Activated naive CD4-positive, alpha-beta T cell treated with anti-CD3 and anti-CD28 coated beads, Interleukin-2, amount 10 ng/mL, durations not matched to agents 7 days and 5 days (primary cell): ENCODE results near the gene CPLX1.
A peak's percentile ranks its signal among the peaks of the same experiment; 100 is the strongest.
"Not testable (repeated sequence)": the region's sequence is repeated elsewhere in the genome, so short reads cannot be mapped to it uniquely, and the experiment has no call there.

ENCODE experiments used
- CTCF ChIA-PET: fragments of 350-600 bp; sonication (Branson Sonifier 250); formaldehyde crosslinking; loops from one replicate; lab custom pipeline; 2021; ENCODE audit warnings: antibody characterized with exemption; lab: Charles Lee
- DNase-seq: peaks from one replicate; pipeline ENCODE4 v3.0.0-alpha.2; 2020
- H3K27ac Mint-ChIP-seq: one replicate; pipeline ENCODE4 v1.8.0; 2021; ENCODE audit warnings: mild to moderate bottlenecking, moderate library complexity, mixed read lengths
- H3K27me3 Mint-ChIP-seq: one replicate; pipeline ENCODE4 v1.8.0; 2021; ENCODE audit warnings: mild to moderate bottlenecking, mixed read lengths
- H3K36me3 Mint-ChIP-seq: one replicate; pipeline ENCODE4 v1.8.0; 2021; ENCODE audit warnings: mixed read lengths
- H3K4me1 Mint-ChIP-seq: one replicate; pipeline ENCODE4 v1.8.0; 2021; ENCODE audit warnings: mixed read lengths
- H3K4me3 Mint-ChIP-seq: one replicate; pipeline ENCODE4 v1.8.0; 2021; ENCODE audit warnings: mild to moderate bottlenecking, moderate library complexity, mixed read lengths
- H3K9me3 Mint-ChIP-seq: one replicate; pipeline ENCODE4 v1.8.0; 2021; ENCODE audit warnings: mixed read lengths

CPLX1 gene

GRCh38 chr4:768995-769394 lies 56.9 kb downstream of the CPLX1 start:
- DNase-seq: no peak
- H3K27ac Mint-ChIP-seq: no peak overlapping the region
- H3K36me3 Mint-ChIP-seq: peaks cover 46% of the 10 kb centered on the region
- H3K27me3 Mint-ChIP-seq: no peaks in the 10 kb centered on the region
- no peaks in the 10 kb centered on the region for H3K9me3 Mint-ChIP-seq
- H3K4me3 Mint-ChIP-seq: no peak overlapping the region
- H3K4me1 Mint-ChIP-seq: peaks cover 1% of the 10 kb centered on the region
- CTCF ChIA-PET: no interaction called here

- Mint-ChIP-seq H3K36me3 (peaks cover 52% of the 10 kb centered on the region), H3K27ac (no peak overlapping the region), H3K27me3 (no peaks in the 10 kb centered on the region), H3K4me3 (no peak overlapping the region), H3K4me1 (no peaks in the 10 kb centered on the region), H3K9me3 (no peaks in the 10 kb centered on the region)
- CTCF ChIA-PET: interaction anchor here (1.0 kb wide), 1 partner anchor 26 kb away, joined by 4 read pairs; no protein-coding TSS in a partner anchor
- DNase-seq: no peak
Measured at GRCh38 chr4:768076-768475, 57.9 kb downstream of the CPLX1 start.

GRCh38 chr4:766559-767283 lies 59.2 kb downstream of the CPLX1 start:
- Mint-ChIP-seq H3K4me1 (no peaks in the 10 kb centered on the region), H3K4me3 (no peak overlapping the region), H3K27ac (no peak overlapping the region), H3K36me3 (peaks cover 62% of the 10 kb centered on the region), H3K9me3 (no peaks in the 10 kb centered on the region), H3K27me3 (no peaks in the 10 kb centered on the region)
- DNase-seq: no peak
- CTCF ChIA-PET: interaction anchor here (1.0 to 1.6 kb wide), 2 partner anchors 12 to 24 kb away, joined by 4 read pairs; no protein-coding TSS in a partner anchor

- Mint-ChIP-seq H3K27ac (no peak overlapping the region), H3K36me3 (peaks cover 66% of the 10 kb centered on the region), H3K4me1 (no peaks in the 10 kb centered on the region), H3K27me3 (no peaks in the 10 kb centered on the region), H3K9me3 (no peaks in the 10 kb centered on the region), H3K4me3 (no peak overlapping the region)
- CTCF ChIA-PET: interaction anchor here (1.6 kb wide), 1 partner anchor 13 kb away, joined by 4 read pairs; no protein-coding TSS in a partner anchor
- no peak for DNase-seq
Measured at GRCh38 chr4:766152-766515, 59.8 kb downstream of the CPLX1 start.

- Mint-ChIP-seq H3K27me3 (no peaks in the 10 kb centered on the region), H3K36me3 (peaks cover 69% of the 10 kb centered on the region), H3K9me3 (peaks cover 5% of the 10 kb centered on the region), H3K4me1 (peaks cover 3% of the 10 kb centered on the region), H3K27ac (peak overlapping the region; percentile 19), H3K4me3 (no peak overlapping the region)
- DNase-seq: no peak
- CTCF ChIA-PET: interaction anchor here (0.8 kb wide), 1 partner anchor 223 kb away, joined by 3 read pairs; the partner anchor contains the start of gene IDUA
Measured at GRCh38 chr4:764405-765169, 61.3 kb downstream of the CPLX1 start.

GRCh38 chr4:763922-764321 lies 62.0 kb downstream of the CPLX1 start:
- Mint-ChIP-seq H3K27me3 (no peaks in the 10 kb centered on the region), H3K4me3 (no peak overlapping the region), H3K4me1 (peaks cover 3% of the 10 kb centered on the region), H3K27ac (no peak overlapping the region), H3K36me3 (peaks cover 64% of the 10 kb centered on the region), H3K9me3 (peaks cover 5% of the 10 kb centered on the region)
- CTCF ChIA-PET: no interaction called here
- no peak for DNase-seq

- CTCF ChIA-PET: no interaction called here
Measured at GRCh38 chr4:763191-763810, 62.6 kb downstream of the CPLX1 start.

GRCh38 chr4:762211-763190 lies 63.4 kb downstream of the CPLX1 start:
- H3K27ac Mint-ChIP-seq: no peak overlapping the region
- peaks cover 63% of the 10 kb centered on the region for H3K36me3 Mint-ChIP-seq
- H3K27me3 Mint-ChIP-seq: no peaks in the 10 kb centered on the region
- peaks cover 5% of the 10 kb centered on the region for H3K9me3 Mint-ChIP-seq
- DNase-seq: no peak
- H3K4me3 Mint-ChIP-seq: no peak overlapping the region
- H3K4me1 Mint-ChIP-seq: peaks cover 3% of the 10 kb centered on the region
- CTCF ChIA-PET: no interaction called here

More at GRCh38 chr4:763191-763810, 62.6 kb downstream of the CPLX1 start:
- H3K4me3 Mint-ChIP-seq: no peak overlapping the region
- peaks cover 3% of the 10 kb centered on the region for H3K4me1 Mint-ChIP-seq
- H3K9me3 Mint-ChIP-seq: peaks cover 5% of the 10 kb centered on the region
- DNase-seq: no peak
- no peak overlapping the region for H3K27ac Mint-ChIP-seq
- H3K27me3 Mint-ChIP-seq: no peaks in the 10 kb centered on the region
- peaks cover 64% of the 10 kb centered on the region for H3K36me3 Mint-ChIP-seq

- CTCF ChIA-PET: no interaction called here
- H3K9me3 Mint-ChIP-seq: peaks cover 5% of the 10 kb centered on the region
- peaks cover 3% of the 10 kb centered on the region for H3K4me1 Mint-ChIP-seq
- H3K4me3 Mint-ChIP-seq: no peak overlapping the region
- DNase-seq: no peak
- H3K27ac Mint-ChIP-seq: no peak overlapping the region
- H3K36me3 Mint-ChIP-seq: peaks cover 59% of the 10 kb centered on the region
- H3K27me3 Mint-ChIP-seq: no peaks in the 10 kb centered on the region
Measured at GRCh38 chr4:761739-762138, 64.2 kb downstream of the CPLX1 start.

GRCh38 chr4:761086-761485 lies 64.8 kb downstream of the CPLX1 start:
- Mint-ChIP-seq H3K27me3 (no peaks in the 10 kb centered on the region), H3K4me3 (no peak overlapping the region), H3K4me1 (peaks cover 3% of the 10 kb centered on the region), H3K36me3 (peaks cover 56% of the 10 kb centered on the region), H3K9me3 (peaks cover 5% of the 10 kb centered on the region), H3K27ac (no peak overlapping the region)
- CTCF ChIA-PET: no interaction called here
- no peak for DNase-seq

- Mint-ChIP-seq H3K36me3 (peaks cover 53% of the 10 kb centered on the region), H3K4me3 (no peak overlapping the region), H3K9me3 (peaks cover 5% of the 10 kb centered on the region), H3K4me1 (peaks cover 3% of the 10 kb centered on the region), H3K27ac (no peak overlapping the region), H3K27me3 (no peaks in the 10 kb centered on the region)
- CTCF ChIA-PET: no interaction called here
- no peak for DNase-seq
Measured at GRCh38 chr4:760616-761015, 65.3 kb downstream of the CPLX1 start.

- H3K27ac Mint-ChIP-seq, H3K4me3 Mint-ChIP-seq, CTCF ChIA-PET, DNase-seq, H3K4me1 Mint-ChIP-seq, H3K9me3 Mint-ChIP-seq, H3K27me3 Mint-ChIP-seq: not testable (repeated sequence)
- H3K36me3 Mint-ChIP-seq: peaks cover 49% of the 10 kb centered on the region
Measured at GRCh38 chr4:759810-760209, 66.1 kb downstream of the CPLX1 start.

GRCh38 chr4:757111-757510 lies 68.8 kb downstream of the CPLX1 start:
- Mint-ChIP-seq H3K4me1 (peaks cover 3% of the 10 kb centered on the region), H3K4me3 (no peak overlapping the region), H3K36me3 (peaks cover 36% of the 10 kb centered on the region), H3K27me3 (no peaks in the 10 kb centered on the region), H3K9me3 (peaks cover 5% of the 10 kb centered on the region), H3K27ac (no peak overlapping the region)
- no peak for DNase-seq
- CTCF ChIA-PET: interaction anchor here (1.0 kb wide), 1 partner anchor 15 kb away, joined by 3 read pairs; no protein-coding TSS in a partner anchor
